Stimulated activated naive CD8-positive, alpha-beta T cell treated with anti-CD3 and anti-CD28 coated beads, Interleukin-15, Interleukin-2, amounts not matched to agents 100 U/mL and 50 U/mL, for 24 hours (primary cell): ENCODE measurements around the gene TRPM2.

ENCODE experiments used
- ATAC-seq: fragments of 150-1000 bp; cut with Tn5 transposase; one replicate; pipeline ENCODE4 v1.10.0; 2021
- DNase-seq: peaks from one replicate; pipeline ENCODE4 v3.0.0; 2021

TRPM2 gene

DNA sequence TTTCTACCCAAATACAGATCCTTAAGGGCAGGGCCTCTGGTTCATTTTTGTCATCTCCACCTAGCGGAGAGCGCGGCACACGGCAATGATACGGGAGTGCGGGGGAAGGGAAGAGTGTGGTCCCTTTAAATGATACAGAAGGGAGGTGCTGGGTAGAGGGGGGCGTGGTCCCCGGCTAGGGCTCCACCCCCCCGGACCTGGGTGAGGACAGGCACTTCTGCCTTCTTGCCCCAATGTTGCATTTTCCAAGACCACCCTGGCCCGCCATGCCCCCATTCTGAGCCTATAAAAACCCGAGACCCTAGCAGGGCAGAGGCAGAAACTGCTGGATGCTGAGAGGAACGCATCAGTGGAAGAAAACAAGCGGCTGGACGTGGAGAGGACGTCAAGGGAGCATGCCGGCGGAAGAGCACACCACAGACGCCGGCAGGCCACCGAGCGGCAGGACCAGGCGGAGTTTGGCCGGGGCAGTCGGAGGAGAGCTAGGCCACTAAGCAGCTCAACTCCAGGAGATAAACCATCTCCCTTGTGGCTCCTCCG lies 131.9 kb downstream of the TRPM2 start:
- ATAC-seq, result no peak
- no peak for DNase-seq

DNA sequence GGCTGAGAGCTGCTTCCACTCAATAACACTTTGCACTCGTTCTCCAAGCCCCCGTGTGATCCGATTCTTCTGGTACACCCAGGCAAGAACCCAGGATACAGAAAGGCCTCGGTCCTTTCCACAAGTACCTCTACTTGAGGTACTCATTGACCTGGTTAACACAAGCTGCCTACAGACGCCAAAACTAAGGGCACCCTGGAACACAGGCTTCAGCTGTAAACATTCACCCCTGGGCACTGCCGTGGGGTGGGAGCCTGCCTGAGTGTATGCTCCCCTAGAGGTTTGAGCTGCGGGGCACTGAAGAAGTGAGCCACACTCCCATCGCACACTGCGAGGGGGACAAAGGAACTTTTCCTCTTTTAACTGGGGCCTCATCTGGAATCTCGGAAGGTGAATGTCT lies 132.4 kb downstream of the TRPM2 start:
- ATAC-seq (no peak), DNase-seq (no peak)

DNA sequence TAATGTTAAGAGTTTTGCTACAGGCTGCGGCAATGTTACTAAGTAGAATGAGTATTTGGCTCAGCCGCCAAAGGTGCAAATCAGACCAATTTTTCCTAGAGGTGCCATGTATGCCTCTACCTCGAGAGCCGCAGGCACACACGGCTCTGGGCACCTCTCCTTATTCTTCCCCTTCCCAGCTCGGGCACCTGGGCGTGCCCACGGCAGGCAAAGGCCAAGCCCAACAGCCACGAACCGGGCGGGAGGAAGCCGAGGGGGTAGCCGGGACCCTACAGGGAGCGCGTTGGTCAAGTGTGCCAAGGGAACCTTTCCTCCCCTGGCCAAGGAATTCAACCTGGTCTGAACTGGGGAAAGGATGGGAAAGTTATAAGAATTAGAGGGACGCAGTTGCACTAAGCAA lies 132.9 kb downstream of the TRPM2 start:
- ATAC-seq, result no peak
- DNase-seq, result no peak

DNA sequence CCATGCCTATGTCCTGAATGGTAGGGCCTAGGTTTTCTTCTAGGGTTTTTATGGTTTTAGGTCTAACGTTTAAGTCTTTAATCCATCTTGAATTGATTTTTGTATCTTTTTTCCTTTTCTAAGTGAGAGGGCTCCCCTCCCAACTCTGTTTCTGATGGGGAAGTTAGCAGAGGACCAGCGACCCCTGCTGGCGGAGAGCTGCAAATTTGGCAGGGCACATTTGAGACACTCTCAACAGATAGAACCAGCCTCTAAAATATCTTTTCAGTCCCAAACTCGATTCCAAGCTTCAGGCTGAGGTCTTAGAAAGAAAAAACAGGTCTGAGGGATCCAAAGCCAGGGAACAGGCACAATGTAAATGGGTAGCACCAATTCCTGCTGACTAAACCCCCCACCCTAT lies 134.4 kb downstream of the TRPM2 start:
- DNase-seq (peak; percentile 66), ATAC-seq (no peak)

DNA sequence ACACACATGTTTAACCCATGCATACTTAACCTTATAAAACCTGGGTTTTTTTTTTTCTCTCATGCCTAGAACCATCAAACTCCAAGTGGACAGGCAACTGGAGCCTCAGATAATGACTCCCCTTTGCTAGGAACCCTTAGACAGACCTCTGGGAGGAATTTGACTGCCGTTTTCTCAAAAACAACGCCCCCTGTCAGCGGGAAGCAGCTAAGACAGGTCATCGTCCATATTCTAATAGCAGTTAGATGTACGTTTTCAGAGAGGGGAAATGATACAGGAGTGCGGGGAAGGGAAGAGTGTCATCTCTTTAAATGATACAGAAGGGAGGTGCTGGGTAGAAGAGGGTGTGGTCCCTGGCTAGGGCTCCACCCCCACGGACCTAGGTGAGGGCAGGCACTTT lies 136.5 kb downstream of the TRPM2 start:
- no peak for DNase-seq
- ATAC-seq, result no peak

DNA sequence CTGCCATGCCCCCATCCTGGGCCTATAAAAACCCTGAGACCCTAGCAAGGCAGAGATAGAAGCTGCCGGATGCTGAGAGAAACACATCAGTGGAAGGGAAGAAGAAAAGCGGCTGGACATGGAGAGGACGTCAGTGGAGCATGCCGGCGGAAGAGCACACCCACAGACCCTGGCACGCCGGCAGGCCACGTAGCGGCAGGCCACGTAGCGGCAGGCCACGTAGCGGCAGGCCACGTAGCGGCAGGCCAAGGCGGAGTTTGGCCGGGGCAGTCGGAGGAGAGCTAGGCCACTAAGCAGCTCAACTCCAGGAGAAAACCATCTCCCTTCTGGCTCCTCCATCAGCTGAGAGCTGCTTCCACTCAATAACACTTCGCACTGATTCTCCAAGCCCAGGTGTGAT lies 137.0 kb downstream of the TRPM2 start:
- ATAC-seq (no peak), DNase-seq (no peak)

DNA sequence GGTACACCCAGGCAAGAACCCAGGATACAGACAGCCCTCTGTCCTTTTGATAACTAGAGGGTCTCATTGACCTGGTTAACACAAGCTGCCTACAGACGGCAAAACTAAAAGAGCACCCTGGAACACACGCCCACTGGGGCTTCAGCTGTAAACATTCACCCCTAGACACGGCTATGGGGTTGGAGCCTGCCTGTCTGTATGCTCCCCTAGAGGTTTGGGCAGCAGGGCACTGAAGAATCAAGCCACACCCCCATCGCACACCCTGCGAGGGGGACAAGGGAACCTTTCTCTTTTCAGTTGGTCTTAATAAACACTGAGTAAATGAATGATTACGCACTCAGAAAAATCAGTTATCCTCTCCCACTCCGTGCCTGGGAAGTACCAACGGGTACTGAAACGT lies 137.4 kb downstream of the TRPM2 start:
- DNase-seq, result no peak
- ATAC-seq, result no peak
